Astrocyte (in vitro differentiated cells and primary cell): ENCODE results near the gene HS6ST1. TPM values are rescaled to one million over a fixed set of nuclear protein-coding genes. Genes with fewer than 3 reads are reported as not detected.
A peak's percentile ranks its signal among the peaks of the same experiment; 100 is the strongest.

Experiments
- DNase-seq: peaks from one replicate; pipeline ENCODE4 v3.0.0-alpha.2; 2010; ENCODE audit warnings: low read depth
- FAIRE-seq: peaks from 2 replicates; lab custom pipeline; 2011; peaks lifted over from hg19 to GRCh38; lab: Jason Lieb, UNC
- H2AFZ ChIP-seq: 2 replicates; pipeline ENCODE4 v1.6.0; 2012; ENCODE audit warnings: low read depth, low read length, inconsistent platforms
- H3K27ac ChIP-seq: 2 replicates; pipeline ENCODE4 v1.5.1; 2011; ENCODE audit warnings: low read depth, low read length, inconsistent platforms
- H3K27me3 ChIP-seq: 2 replicates; pipeline ENCODE4 v1.6.0; 2011; ENCODE audit warnings: low read length, inconsistent platforms; ENCODE audit not compliant: insufficient read depth
- H3K36me3 ChIP-seq: 2 replicates; pipeline ENCODE4 v1.5.1; 2011; ENCODE audit warnings: low read length, inconsistent platforms; ENCODE audit not compliant: insufficient read depth
- H3K4me1 ChIP-seq: 2 replicates; pipeline ENCODE4 v1.5.1; 2011; ENCODE audit warnings: low read length, inconsistent platforms; ENCODE audit not compliant: insufficient read depth
- H3K4me2 ChIP-seq: 2 replicates; pipeline ENCODE4 v1.6.0; 2012; ENCODE audit warnings: low read length, inconsistent platforms
- H3K4me3 ChIP-seq: 2 replicates; pipeline ENCODE4 v1.5.1; 2011; ENCODE audit warnings: low read depth, mild to moderate bottlenecking, low read length, inconsistent platforms; ENCODE audit not compliant: insufficient read depth
- H3K79me2 ChIP-seq: 2 replicates; pipeline ENCODE4 v1.6.0; 2012; ENCODE audit warnings: mild to moderate bottlenecking, low read length, inconsistent platforms; ENCODE audit not compliant: insufficient read depth
- H3K9ac ChIP-seq: 2 replicates; pipeline ENCODE4 v1.6.0; 2012; ENCODE audit warnings: mild to moderate bottlenecking, low read length, inconsistent platforms
- H3K9me3 ChIP-seq: 2 replicates; pipeline ENCODE4 v1.5.1; 2012; ENCODE audit warnings: low read depth, mild to moderate bottlenecking, low read length, inconsistent platforms; ENCODE audit not compliant: insufficient read depth
- H4K20me1 ChIP-seq: 2 replicates; pipeline ENCODE4 v1.6.0; 2012; ENCODE audit warnings: low read length, inconsistent platforms; ENCODE audit not compliant: insufficient read depth
- H3K27ac Mint-ChIP-seq: one replicate; pipeline ENCODE4 v1.8.0; 2021; ENCODE audit warnings: mild to moderate bottlenecking, mixed read lengths; ENCODE audit not compliant: unreplicated experiment
- H3K27me3 Mint-ChIP-seq: one replicate; pipeline ENCODE4 v1.8.0; 2021; ENCODE audit warnings: low read depth, mixed read lengths; ENCODE audit not compliant: unreplicated experiment
- H3K36me3 Mint-ChIP-seq: one replicate; pipeline ENCODE4 v1.8.0; 2021; ENCODE audit warnings: low read depth, mixed read lengths; ENCODE audit not compliant: unreplicated experiment
- H3K4me1 Mint-ChIP-seq: one replicate; pipeline ENCODE4 v1.8.0; 2021; ENCODE audit warnings: low read depth, mixed read lengths; ENCODE audit not compliant: unreplicated experiment
- H3K4me3 Mint-ChIP-seq: one replicate; pipeline ENCODE4 v1.8.0; 2021; ENCODE audit warnings: mild to moderate bottlenecking, moderate library complexity, mixed read lengths; ENCODE audit not compliant: unreplicated experiment
- H3K9me3 Mint-ChIP-seq: one replicate; pipeline ENCODE4 v1.8.0; 2021; ENCODE audit warnings: mild to moderate bottlenecking, mixed read lengths; ENCODE audit not compliant: unreplicated experiment
- EZH2 ChIP-seq: IDR thresholded peaks from 2 replicates; pipeline ENCODE4 v1.6.1; 2012; ENCODE audit warnings: mild to moderate bottlenecking, low read length, inconsistent platforms; ENCODE audit not compliant: insufficient read depth
- total RNA-seq: library from RNA; stranded (reverse); gene quantifications from 2 replicates; pipeline ENCODE4 v1.2.1, GENCODE V29; 2021
- TF ChIP-seq, protein P1 (sequence below): IDR thresholded peaks from 2 replicates; pipeline ENCODE4 v1.5.1; 2011; ENCODE audit warnings: low read depth, mild to moderate bottlenecking, inconsistent platforms, low read length, moderate library complexity; ENCODE audit not compliant: insufficient read depth

Gene HS6ST1
- total RNA-seq, 1 donor from 2014 or later = 20.5 TPM

DNA sequence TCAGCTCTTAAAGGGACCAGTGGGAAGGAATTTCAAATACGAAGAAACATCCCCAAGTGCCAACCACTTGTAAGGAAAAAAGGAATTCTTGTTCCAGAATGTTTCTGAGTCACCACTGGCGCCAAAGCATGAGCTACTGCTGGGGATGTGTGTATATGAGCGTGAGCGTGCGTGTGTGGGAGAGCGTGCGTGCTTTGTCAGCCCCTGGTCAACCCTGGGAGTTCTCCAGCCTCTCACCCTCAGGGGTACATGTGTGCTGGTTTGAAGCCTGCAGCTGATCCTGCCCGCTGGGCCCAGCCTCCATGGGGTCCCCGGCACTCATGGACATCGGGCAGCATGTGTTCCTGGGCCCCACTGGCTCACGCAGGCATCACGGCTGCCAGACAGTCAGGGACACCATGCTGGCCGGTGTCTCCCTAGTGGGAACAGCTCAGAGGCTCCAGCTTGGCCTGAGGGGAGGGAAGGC, 17.1 kb downstream of the HS6ST1 start:
- Mint-ChIP-seq H3K4me1 (peaks cover 27% of the 10 kb centered on the region), H3K4me3 (no peak overlapping the region), H3K27ac (no peak overlapping the region), H3K36me3 (no peaks in the 10 kb centered on the region), H3K27me3 (no peaks in the 10 kb centered on the region), H3K9me3 (peaks cover 3% of the 10 kb centered on the region)
- Histone ChIP-seq H3K9ac (peak overlapping the region; percentile 73), H3K27ac (peak overlapping the region; percentile 86), H2AFZ (peak overlapping the region; percentile 18), H3K4me3 (no peak overlapping the region), H3K4me2 (peak overlapping the region; percentile 75), H3K79me2 (peaks cover 74% of the 10 kb centered on the region), H3K9me3 (no peaks in the 10 kb centered on the region), H3K4me1 (peaks cover 41% of the 10 kb centered on the region), H4K20me1 (peaks cover 65% of the 10 kb centered on the region), H3K27me3 (no peaks in the 10 kb centered on the region), H3K36me3 (no peaks in the 10 kb centered on the region)
- peak; percentile 96 for FAIRE-seq
- DNase-seq = peak; percentile 98
- no peak for TF ChIP-seq EZH2
- TF ChIP-seq, protein P1, sequence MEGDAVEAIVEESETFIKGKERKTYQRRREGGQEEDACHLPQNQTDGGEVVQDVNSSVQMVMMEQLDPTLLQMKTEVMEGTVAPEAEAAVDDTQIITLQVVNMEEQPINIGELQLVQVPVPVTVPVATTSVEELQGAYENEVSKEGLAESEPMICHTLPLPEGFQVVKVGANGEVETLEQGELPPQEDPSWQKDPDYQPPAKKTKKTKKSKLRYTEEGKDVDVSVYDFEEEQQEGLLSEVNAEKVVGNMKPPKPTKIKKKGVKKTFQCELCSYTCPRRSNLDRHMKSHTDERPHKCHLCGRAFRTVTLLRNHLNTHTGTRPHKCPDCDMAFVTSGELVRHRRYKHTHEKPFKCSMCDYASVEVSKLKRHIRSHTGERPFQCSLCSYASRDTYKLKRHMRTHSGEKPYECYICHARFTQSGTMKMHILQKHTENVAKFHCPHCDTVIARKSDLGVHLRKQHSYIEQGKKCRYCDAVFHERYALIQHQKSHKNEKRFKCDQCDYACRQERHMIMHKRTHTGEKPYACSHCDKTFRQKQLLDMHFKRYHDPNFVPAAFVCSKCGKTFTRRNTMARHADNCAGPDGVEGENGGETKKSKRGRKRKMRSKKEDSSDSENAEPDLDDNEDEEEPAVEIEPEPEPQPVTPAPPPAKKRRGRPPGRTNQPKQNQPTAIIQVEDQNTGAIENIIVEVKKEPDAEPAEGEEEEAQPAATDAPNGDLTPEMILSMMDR = no peak

DNA sequence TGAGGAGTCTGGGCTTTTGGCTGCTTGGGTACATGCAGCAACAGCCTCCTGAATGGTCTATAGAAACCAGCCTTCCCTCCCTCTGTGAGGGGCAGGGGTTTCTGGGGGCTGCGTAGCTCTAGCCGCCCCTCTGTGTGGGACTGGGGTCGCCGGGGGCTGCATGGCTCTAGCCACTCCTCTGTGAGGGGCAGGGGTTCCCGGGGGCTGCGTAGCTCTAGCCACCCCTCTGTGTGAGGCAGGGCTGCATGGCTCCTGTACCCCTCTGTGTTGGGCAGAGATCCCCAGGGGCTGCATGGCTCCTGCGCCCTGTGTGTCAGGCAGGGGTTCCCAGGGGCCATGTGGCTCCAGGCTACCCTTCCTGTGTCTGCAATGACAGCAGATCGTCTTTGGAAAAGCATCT, 17.6 kb downstream of the HS6ST1 start:
- no peak overlapping the region for H3K4me3 Mint-ChIP-seq
- H3K27ac ChIP-seq = peak overlapping the region; percentile 86

More for the DNA sequence above, 17.6 kb downstream of the HS6ST1 start:
- Histone ChIP-seq H3K9me3 (no peaks in the 10 kb centered on the region), H3K4me3 (no peak overlapping the region), H3K9ac (peak overlapping the region; percentile 73), H3K79me2 (peaks cover 75% of the 10 kb centered on the region), H3K4me2 (peak overlapping the region; percentile 75), H4K20me1 (peaks cover 66% of the 10 kb centered on the region), H3K4me1 (peaks cover 36% of the 10 kb centered on the region), H3K36me3 (no peaks in the 10 kb centered on the region), H3K27me3 (no peaks in the 10 kb centered on the region), H2AFZ (no peak overlapping the region)
- Mint-ChIP-seq H3K9me3 (peaks cover 3% of the 10 kb centered on the region), H3K27ac (no peak overlapping the region), H3K27me3 (no peaks in the 10 kb centered on the region), H3K36me3 (peaks cover 2% of the 10 kb centered on the region), H3K4me1 (peaks cover 22% of the 10 kb centered on the region)
- no peak for FAIRE-seq
- TF ChIP-seq, protein P1 = no peak
- no peak for TF ChIP-seq EZH2
- no peak for DNase-seq
